Activated CD4-positive, alpha-beta T cell treated with anti-CD3 and anti-CD28 coated beads for 4 hours (primary cell): ENCODE data around the gene TTLL11.
"Not testable (repeated sequence)": the region's sequence is repeated elsewhere in the genome, so short reads cannot be mapped to it uniquely, and the experiment has no call there.

Experiments used
- DNase-seq, 2 donors: peaks; one replicate each; pipeline ENCODE4 v3.0.0-alpha.2; 2020

The TTLL11 gene

GRCh38 chr9:121807823-121808278, 285.3 kb downstream of the TTLL11 start:
- no peak for DNase-seq

DNA sequence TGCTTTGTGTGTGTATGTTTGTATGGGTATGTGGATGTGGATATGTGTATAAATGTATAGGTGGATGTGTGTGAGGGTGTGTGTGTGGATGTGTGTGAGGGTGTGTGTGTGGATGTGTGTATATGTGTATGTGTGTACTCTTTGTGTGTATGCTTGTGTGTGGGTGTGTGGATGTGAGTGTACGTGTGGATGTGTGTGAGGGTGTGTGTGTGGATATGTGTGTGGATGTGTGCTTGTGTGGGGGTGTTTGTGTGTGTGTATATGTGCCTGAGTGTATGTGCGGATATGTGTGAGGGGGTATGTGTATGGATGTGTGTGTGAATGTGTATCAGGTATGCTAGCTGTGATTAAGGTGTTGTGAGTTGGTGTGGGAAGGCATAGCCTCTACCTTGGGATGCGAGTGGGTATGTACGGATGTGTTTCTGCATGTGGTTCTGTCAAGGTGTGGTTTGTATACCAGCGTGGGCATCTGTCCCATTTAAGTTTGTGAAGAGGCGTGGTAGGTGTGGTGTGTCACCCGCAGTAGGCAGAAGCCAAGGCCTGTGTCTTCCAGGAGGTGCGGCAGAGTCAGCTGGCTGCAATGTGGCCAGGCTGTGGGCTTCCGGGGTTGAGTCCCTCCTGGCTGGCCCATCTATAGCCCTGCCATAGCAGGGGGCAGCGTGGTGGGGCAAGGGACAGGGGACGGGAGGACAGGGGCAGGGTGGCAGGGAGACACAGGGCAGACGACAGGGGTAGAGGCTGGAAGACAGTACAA, 285.9 kb downstream of the TTLL11 start:
- DNase-seq: no peak

- no peak for DNase-seq
Measured at GRCh38 chr9:121802753-121803152, 290.4 kb downstream of the TTLL11 start.

DNA sequence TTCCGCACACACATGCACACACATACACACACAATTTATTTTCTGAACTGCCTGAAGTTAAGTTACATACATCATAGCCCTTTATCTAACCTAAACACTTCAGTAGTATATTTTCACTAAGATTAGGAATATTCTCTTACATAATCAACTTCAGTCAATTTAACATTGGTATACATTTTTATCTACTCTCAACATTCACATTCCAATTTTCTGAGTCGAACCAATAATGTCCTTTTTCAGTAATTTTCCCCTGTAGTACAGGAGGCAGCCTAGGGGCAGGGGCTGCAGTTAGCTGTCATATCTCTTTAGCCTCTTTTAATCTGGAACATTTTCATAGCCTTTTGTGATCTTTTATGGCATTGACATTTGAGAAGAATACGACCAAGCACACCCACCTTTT, 291.5 kb downstream of the TTLL11 start:
- no peak for DNase-seq

- DNase-seq: no peak
Measured at GRCh38 chr9:121800376-121800775, 292.7 kb downstream of the TTLL11 start.

- no peak for DNase-seq
Measured at GRCh38 chr9:121798941-121799340, 294.2 kb downstream of the TTLL11 start.

GRCh38 chr9:121797081-121797480, 296.0 kb downstream of the TTLL11 start:
- no peak for DNase-seq

DNA sequence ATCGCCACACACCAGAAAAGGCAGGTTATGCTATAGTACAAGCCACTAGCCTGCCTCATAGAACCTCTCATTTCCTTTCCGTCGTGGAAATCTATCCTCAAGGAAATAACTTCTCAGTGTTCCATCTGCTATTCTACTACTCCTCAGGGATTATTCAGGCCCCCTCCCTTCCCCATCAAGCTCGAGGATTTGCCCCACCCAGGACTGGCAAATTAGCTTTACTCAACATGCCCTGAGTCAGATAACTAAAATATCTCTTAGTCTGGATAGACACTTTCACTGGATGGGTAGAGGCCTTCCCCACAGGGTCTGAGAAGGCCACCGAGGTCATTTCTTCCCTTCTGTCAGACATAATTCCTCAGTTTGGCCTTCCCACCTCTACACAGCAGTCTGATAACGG, 298.8 kb downstream of the TTLL11 start:
- not testable (repeated sequence) for DNase-seq

GRCh38 chr9:121792476-121792875, 300.6 kb downstream of the TTLL11 start:
- not testable (repeated sequence) for DNase-seq

GRCh38 chr9:121790841-121791240, 302.3 kb downstream of the TTLL11 start:
- DNase-seq: no peak

DNA sequence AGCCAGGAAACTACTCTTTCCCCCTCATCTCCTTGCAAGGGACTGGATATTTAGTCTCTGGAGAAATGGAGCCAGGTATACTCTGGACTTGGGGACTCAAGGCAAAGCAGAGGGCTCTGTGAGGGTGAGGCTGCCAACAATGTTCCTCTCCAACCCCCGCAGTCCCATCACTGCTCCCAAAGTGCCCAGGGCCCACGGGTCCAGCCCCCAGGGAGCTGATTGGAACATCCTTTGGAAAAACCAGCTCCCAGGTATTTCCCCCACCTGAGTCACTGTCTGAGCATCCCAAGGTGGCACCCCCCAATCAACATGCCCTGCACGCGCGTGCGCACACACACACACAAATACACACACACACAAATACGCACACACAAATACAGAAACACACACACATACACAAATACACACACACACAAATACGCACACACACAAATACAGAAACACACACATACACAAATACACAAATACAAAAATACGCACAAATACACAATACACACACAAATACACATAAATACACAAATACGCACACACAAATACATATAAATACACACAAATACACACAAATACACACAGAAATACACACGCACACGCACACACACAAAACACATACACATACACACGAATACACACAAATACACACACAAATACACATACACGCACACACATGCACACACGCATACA, 304.3 kb downstream of the TTLL11 start:
- no peak for DNase-seq

GRCh38 chr9:121786998-121787422, 306.1 kb downstream of the TTLL11 start:
- DNase-seq: no peak

- DNase-seq: no peak
Measured at GRCh38 chr9:121786543-121786948, 306.6 kb downstream of the TTLL11 start.

DNA sequence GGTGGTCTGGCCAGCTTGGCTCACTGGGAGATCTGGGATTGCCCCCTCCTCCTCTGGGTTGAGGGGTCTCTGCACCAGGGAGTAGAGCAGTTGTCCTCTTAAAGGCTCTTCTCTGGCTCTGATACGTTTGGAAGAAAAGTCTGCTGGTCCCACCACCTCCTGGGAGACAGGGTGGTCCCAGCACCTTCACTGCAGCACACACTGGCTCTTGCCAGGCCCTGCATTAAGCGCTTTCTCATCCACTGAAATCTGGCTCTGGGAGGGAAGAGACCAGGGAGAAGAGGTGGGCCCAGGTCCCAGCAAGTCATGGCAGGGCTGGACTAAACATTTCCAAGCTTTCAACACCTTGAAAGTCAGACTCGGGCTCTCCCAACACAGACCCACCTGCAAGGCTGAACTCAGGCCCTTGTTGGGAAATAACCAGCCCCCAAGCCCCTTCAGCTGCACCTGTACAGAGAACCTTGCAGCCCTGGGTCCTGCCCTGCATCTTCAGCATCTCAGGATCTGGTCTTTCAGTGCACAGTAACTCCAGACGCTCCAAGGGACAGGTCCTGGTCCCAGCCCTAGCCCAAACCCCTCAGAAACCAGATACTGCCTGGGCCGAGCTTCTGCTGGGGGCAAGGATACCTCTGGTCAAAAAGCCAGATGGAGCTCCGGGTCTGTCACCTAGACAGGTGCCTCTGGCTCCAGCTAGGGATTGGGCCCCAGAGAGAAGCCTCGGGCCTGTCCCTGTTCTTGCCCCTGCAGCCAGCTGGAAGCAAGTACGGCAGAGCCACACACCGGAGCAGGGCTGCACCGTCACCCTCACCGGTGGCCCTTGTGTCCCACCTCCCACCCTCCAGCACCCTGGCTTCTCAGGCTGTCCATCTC, 307.2 kb downstream of the TTLL11 start:
- DNase-seq: no peak

DNA sequence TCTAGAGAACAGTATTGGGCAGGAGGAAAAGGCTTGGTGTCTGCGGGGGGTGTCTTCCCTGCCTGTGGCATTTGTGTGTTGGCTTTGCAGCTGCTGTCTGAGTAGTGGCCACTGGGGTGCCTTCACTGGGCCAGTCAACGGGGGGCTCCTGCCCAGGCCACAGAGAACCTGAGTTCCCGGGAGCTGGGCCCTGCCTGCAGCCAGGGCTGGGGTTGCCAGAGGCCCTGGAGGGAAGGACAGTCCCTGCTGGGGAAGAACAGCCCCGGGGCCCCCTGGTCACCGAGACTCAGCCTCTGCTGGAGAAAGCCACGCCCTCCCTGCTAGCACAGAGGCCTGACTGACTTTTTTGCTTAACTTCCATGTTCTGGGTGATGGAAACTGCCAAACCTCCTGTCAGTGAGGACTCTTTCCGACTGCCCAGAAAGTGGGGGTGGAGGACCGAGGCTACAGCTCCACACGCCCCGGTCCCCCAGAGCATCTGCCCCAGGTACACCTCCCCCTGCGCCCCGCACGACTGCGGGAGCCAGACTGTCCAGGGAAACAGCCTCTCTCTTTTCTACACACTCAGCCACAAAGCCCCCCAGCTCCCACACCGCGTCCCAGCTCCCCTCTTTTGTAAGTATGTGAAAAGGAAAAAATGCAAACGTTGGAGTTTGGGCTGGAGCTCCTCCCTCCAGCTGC, 308.2 kb downstream of the TTLL11 start:
- no peak for DNase-seq

- DNase-seq: no peak
Measured at GRCh38 chr9:121783521-121784507, 309.3 kb downstream of the TTLL11 start.

DNA sequence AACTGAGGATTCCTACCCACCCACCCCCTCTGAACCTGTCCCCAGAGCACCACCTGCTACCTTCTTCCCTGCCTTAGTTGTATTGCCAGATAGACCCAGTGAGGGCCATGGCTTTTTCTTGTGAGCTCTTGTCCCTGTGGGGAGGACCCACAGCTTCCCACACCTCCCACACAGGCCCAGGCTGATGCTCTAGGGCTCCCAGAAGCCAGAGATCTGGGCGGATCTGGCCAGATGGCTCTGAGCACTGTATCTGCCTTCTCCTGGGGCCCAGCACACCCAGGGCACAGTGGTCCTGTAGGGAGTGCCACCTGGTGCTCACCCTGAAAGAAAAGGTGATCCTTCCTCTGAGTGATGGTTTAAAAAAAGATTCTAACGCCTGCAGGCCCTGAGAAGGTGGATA, 310.0 kb downstream of the TTLL11 start:
- no peak for DNase-seq

- DNase-seq: no peak
Measured at GRCh38 chr9:121782514-121783110, 310.5 kb downstream of the TTLL11 start.

DNA sequence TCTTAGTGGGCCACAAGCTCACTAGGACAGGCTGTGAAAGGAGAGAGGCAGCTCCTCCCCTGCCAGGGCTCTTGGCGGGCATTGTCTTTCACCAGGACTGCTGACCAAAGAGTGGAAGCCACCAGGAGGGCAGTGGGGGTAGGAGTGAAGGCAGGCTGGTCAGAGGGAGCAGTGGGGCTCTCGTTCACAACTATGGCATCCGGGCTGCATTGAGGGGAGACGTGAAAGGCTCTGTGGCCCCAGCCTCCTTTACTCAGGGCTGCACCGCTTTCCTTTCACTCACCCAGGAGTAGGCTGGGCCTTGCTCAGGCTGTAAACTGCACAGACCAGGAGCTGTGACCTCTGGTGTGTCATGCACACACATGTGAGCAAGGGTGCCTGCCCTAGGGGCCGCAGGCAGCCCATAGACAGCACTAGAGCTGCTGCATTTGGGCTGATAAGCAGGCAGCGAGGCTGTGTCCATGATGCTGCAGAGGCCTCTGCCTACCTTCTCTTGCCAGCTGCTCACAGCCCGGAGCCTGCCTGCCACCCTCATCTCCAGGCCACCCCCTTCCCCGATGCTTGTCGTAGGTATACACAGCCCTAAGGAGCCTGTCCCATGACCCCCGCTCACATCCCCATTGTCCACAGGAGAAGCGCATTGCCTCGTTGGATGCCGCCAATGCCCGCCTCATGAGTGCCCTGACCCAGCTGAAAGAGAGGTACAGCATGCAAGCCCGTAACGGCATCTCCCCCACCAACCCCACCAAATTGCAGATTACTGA, 311.2 kb downstream of the TTLL11 start:
- DNase-seq: no peak

DNA sequence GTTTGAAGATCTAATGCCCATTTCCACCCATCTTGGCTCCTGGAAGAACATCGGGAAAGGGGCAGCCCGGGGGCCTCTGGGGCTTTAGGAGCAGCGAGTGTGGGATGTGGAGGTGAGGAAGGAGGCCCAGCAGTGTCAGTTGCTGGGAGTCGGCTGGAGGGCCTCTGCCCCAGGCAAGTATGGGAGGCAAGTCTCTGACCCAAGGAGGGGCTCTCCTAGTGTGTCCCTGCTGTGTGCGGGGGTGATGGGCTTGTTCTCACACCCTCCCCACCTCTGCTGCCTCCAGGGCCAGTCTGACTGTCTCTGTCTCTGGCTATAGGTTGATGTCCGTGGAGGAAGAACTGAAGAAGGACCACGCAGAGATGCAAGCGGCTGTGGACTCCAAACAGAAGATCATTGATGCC, 312.0 kb downstream of the TTLL11 start:
- DNase-seq: no peak
